IMR-90 (cell line): ENCODE data around the gene TNFSF12. TPM values are rescaled to one million over a fixed set of nuclear protein-coding genes. Genes with fewer than 3 reads are reported as not detected.

ENCODE experiments used
- ATAC-seq: fragments of 200-7000 bp; cut with Tn5 transposase; 2 replicates; pipeline ENCODE4 v1.9.1; 2020; ENCODE audit warnings: low read depth, mild to moderate bottlenecking, moderate library complexity
- BruUV-seq: library from RNA; stranded (reverse); fragments of 400-500 nt; replicated peaks from 2 replicates; lab custom pipeline; 2021; lab: Mats Ljungman, UMichigan
- CTCF ChIA-PET: fragments of 300-600 bp; formaldehyde crosslinking; extraction: SDS; loops from one replicate; lab custom pipeline; 2021; ENCODE audit warnings: antibody characterized with exemption; lab: Yijun Ruan, JAX
- POLR2A ChIA-PET: fragments of 300-600 bp; sonication (Branson Sonifier 250); formaldehyde crosslinking; loops from one replicate; lab custom pipeline; 2022; ENCODE audit warnings: antibody characterized with exemption; ENCODE audit not compliant: unreplicated experiment; lab: Charles Lee
- DNase-seq: peaks from one replicate; pipeline ENCODE4 v3.0.0; 2013
- H2AFZ ChIP-seq: replicated peaks from 2 replicates; pipeline ENCODE3; 2013; ENCODE audit warnings: low read length, mild to moderate bottlenecking; ENCODE audit not compliant: poor library complexity
- H2AK5ac ChIP-seq: 2 replicates; pipeline ENCODE4 v1.6.1; 2013; ENCODE audit warnings: low read depth, low read length, inconsistent platforms
- H2AK9ac ChIP-seq: replicated peaks from 2 replicates; pipeline ENCODE3; 2013; ENCODE audit warnings: mild to moderate bottlenecking, low read depth, low read length, moderate library complexity; ENCODE audit not compliant: poor library complexity
- H2BK120ac ChIP-seq: 2 replicates; pipeline ENCODE4 v1.6.1; 2013; ENCODE audit warnings: low read depth, low read length, inconsistent platforms
- H2BK15ac ChIP-seq: 3 replicates; pipeline ENCODE4 v1.6.1; 2013; ENCODE audit warnings: low read depth, low read length, inconsistent platforms
- H2BK20ac ChIP-seq: 2 replicates; pipeline ENCODE4 v1.6.1; 2013; ENCODE audit warnings: low read depth, mild to moderate bottlenecking, inconsistent platforms, low read length, moderate library complexity
- H2BK5ac ChIP-seq: 2 replicates; pipeline ENCODE4 v1.6.1; 2013; ENCODE audit warnings: mild to moderate bottlenecking, low read depth, low read length, inconsistent platforms; ENCODE audit not compliant: poor library complexity, severe bottlenecking
- H3K14ac ChIP-seq: replicated peaks from 2 replicates; pipeline ENCODE4 v1.6.1; 2013; ENCODE audit warnings: low read depth, low read length, inconsistent platforms
- H3K18ac ChIP-seq: 2 replicates; pipeline ENCODE4 v1.6.1; 2013; ENCODE audit warnings: low read depth, low read length, control low read depth
- H3K23ac ChIP-seq: 2 replicates; pipeline ENCODE4 v1.6.1; 2013; ENCODE audit warnings: low read depth, low read length, inconsistent platforms
- H3K27ac ChIP-seq: 2 replicates; pipeline ENCODE4 v1.5.1; 2013; ENCODE audit warnings: mild to moderate bottlenecking, control low read depth, low read length; ENCODE audit not compliant: insufficient read depth
- H3K27me3 ChIP-seq: 2 replicates; pipeline ENCODE4 v1.6.1; 2013; ENCODE audit warnings: low read length; ENCODE audit not compliant: control insufficient read depth, insufficient read depth
- H3K36me3 ChIP-seq: 2 replicates; pipeline ENCODE4 v1.6.1; 2013; ENCODE audit warnings: low read length, mixed read lengths; ENCODE audit not compliant: control insufficient read depth, insufficient read depth
- H3K4ac ChIP-seq: 2 replicates; pipeline ENCODE4 v1.6.1; 2013; ENCODE audit warnings: low read depth, low read length, inconsistent platforms
- H3K4me1 ChIP-seq: 2 replicates; pipeline ENCODE4 v1.6.1; 2013; ENCODE audit warnings: low read length, mixed read lengths; ENCODE audit not compliant: control insufficient read depth, insufficient read depth
- H3K4me2 ChIP-seq: 2 replicates; pipeline ENCODE4 v1.6.1; 2013; ENCODE audit warnings: low read depth, mild to moderate bottlenecking, control low read depth, low read length, moderate library complexity
- H3K4me3 ChIP-seq: 2 replicates; pipeline ENCODE4 v1.5.1; 2013; ENCODE audit warnings: low read depth, mild to moderate bottlenecking, control low read depth, low read length, moderate library complexity; ENCODE audit not compliant: insufficient read depth
- H3K56ac ChIP-seq: 2 replicates; pipeline ENCODE4 v1.6.1; 2013; ENCODE audit warnings: low read length, inconsistent platforms; ENCODE audit not compliant: insufficient read depth; ENCODE audit errors: extremely low read depth
- H3K79me1 ChIP-seq, 2 experiments: 2 replicates each; pipeline ENCODE4 v1.6.1; 2013; ENCODE audit warnings: low read length in 2 of 2, inconsistent platforms in 1 of 2, low read depth in 1 of 2
- H3K9ac ChIP-seq: 2 replicates; pipeline ENCODE4 v1.6.1; 2013; ENCODE audit warnings: low read depth, low read length, control low read depth
- H3K9me1 ChIP-seq: 2 replicates; pipeline ENCODE4 v1.6.1; 2013; ENCODE audit warnings: low read length, inconsistent platforms; ENCODE audit not compliant: insufficient read depth
- H3K9me3 ChIP-seq: 2 replicates; pipeline ENCODE4 v1.6.1; 2013; ENCODE audit warnings: low read length; ENCODE audit not compliant: control insufficient read depth, insufficient read depth
- H4K20me1 ChIP-seq: 2 replicates; pipeline ENCODE4 v1.6.1; 2013; ENCODE audit warnings: low read length, inconsistent platforms; ENCODE audit not compliant: insufficient read depth
- H4K5ac ChIP-seq: 2 replicates; pipeline ENCODE4 v1.6.1; 2013; ENCODE audit warnings: mild to moderate bottlenecking, low read depth, low read length, control low read depth
- H4K8ac ChIP-seq, 2 experiments: 2 replicates each; pipeline ENCODE4 v1.6.1; 2013; ENCODE audit warnings: low read depth in 2 of 2, low read length in 2 of 2, control low read depth in 1 of 2, inconsistent platforms in 1 of 2
- H4K91ac ChIP-seq: 2 replicates; pipeline ENCODE4 v1.6.1; 2013; ENCODE audit warnings: low read depth, low read length, inconsistent platforms; ENCODE audit not compliant: insufficient read depth
- CEBPB ChIP-seq: IDR thresholded peaks from 2 replicates; pipeline ENCODE4 v1.6.1; 2012; ENCODE audit warnings: low read depth, low read length, improper control_type of control experiment
- CHD1 ChIP-seq: IDR thresholded peaks from 2 replicates; pipeline ENCODE4 v1.6.1; 2012; ENCODE audit warnings: low read depth, low read length, improper control_type of control experiment
- FOS ChIP-seq: fragments of 150-350 bp; IDR thresholded peaks from 2 replicates; pipeline ENCODE4 v1.6.1; 2016; ENCODE audit warnings: low read depth, low read length
- MAZ ChIP-seq: IDR thresholded peaks from 2 replicates; pipeline ENCODE4 v1.6.1; 2012; ENCODE audit warnings: low read depth, mild to moderate bottlenecking, low read length, improper control_type of control experiment, moderate library complexity, borderline replicate concordance
- NFE2L2 ChIP-seq: fragments of 150-350 bp; IDR thresholded peaks from 2 replicates; pipeline ENCODE4 v1.6.1; 2016; ENCODE audit warnings: low read depth, mild to moderate bottlenecking, low read length
- POLR2A ChIP-seq: IDR thresholded peaks from 2 replicates; pipeline ENCODE4 v1.6.1; 2012; ENCODE audit warnings: mild to moderate bottlenecking, low read depth, low read length
- RAD21 ChIP-seq: IDR thresholded peaks from 2 replicates; pipeline ENCODE4 v1.6.1; 2012; ENCODE audit warnings: low read length, improper control_type of control experiment
- RCOR1 ChIP-seq: IDR thresholded peaks from 2 replicates; pipeline ENCODE4 v1.6.1; 2012; ENCODE audit warnings: mild to moderate bottlenecking, low read length, improper control_type of control experiment; ENCODE audit not compliant: insufficient replicate concordance
- RFX5 ChIP-seq: IDR thresholded peaks from 2 replicates; pipeline ENCODE4 v1.8.0; 2012; ENCODE audit warnings: low read depth, mild to moderate bottlenecking, low read length, moderate library complexity
- SMC3 ChIP-seq: fragments of 150-350 bp; IDR thresholded peaks from 2 replicates; pipeline ENCODE4 v1.6.1; 2016; ENCODE audit warnings: low read depth, mild to moderate bottlenecking, antibody characterized with exemption, low read length, moderate library complexity
- WGBS, 2 experiments: methylation state at CpG; one replicate each; pipeline versions ENCODE4 v1.1.5 to v1.1.7; 2013; ENCODE audit warnings: missing lambda C conversion rate in 2 of 2; ENCODE audit not compliant: insufficient read length in 1 of 2; ENCODE audit errors: extremely low coverage in 2 of 2; 5-methylcytosine and 5-hydroxymethylcytosine counted together
- dilution Hi-C: fragments of 300-500 bp; cut with HindIII; formaldehyde crosslinking; loops from one replicate; pipeline ENCODE4 v1.14.3; 2018; ENCODE audit warnings: low sequenced_read_pairs; ENCODE audit not compliant: unreplicated experiment
- in situ Hi-C: fragments of 300-500 bp; cut with MboI; formaldehyde crosslinking; loops from 3 replicates; pipeline ENCODE4 v1.14.3; 2019; ENCODE audit warnings: low sequenced_read_pairs, inconsistent platforms, mixed read lengths
- intact Hi-C: fragments of 100-400 bp; cut with micrococcal nuclease; formaldehyde crosslinking; loops from 2 replicates; pipeline ENCODE4 v1.10.0; 2022
- polyA plus RNA-seq, 3 experiments: library from polyadenylated mRNA; depleted of rRNA; stranded (reverse); fragments of >200 nt; gene quantifications; 2 replicates each; pipeline ENCODE4 v1.2.3, GENCODE V29; 2012; ENCODE audit warnings: low replicate concordance in 1 of 3
- total RNA-seq: library from RNA; depleted of rRNA; stranded (reverse); fragments of >200 nt; gene quantifications from 2 replicates; pipeline ENCODE4 v1.2.3, GENCODE V29; 2012
- TF ChIP-seq, protein P1 (sequence below): conservative IDR thresholded peaks from 2 replicates; pipeline ENCODE4 v1.5.1; 2012; ENCODE audit warnings: mild to moderate bottlenecking, low read depth, low read length, improper control_type of control experiment

TNFSF12 gene
- total and polyA plus RNA-seq, 2 of the 4 experiments (the other 2 are of a cell fraction): 2.7 to 22.0 TPM

DNA sequence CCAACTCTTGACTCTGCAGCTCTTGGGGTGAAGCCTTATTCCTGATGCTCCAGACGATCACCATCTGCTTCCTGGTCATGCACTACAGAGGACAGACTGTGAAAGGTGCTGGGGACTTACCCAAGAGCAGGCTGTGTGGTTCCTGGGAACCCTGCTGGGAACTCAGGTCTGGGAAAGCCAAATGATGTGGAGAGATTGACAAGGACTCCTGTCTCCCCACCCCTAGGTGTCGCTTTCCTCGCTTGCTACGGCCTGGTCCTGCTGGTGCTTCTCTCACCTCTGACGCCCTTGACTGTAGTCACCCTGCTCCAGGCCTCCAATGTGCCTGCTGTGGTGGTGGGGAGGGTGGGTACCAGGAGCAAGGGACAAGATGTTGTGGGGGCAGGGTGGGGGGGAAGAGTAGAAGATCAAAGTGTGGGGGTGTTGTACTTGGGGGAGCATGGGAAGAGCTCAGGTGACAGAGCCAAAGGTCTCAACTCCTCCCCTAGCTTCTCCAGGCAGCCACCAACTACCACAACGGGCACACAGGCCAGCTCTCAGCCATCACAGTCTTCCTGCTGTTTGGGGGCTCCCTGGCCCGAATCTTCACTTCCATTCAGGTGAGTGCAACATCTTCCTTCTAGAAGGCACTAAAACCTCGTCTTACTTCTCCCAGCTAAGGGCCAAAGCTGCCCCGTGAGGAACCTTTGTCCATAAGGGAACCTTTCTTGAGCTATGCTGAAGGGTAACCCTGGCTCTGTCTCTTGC is 38.0 kb downstream of the TNFSF12 start (continued):
- TF ChIP-seq CHD1: no peak
- no peak for TF ChIP-seq NFE2L2
- TF ChIP-seq CEBPB: no peak

DNA sequence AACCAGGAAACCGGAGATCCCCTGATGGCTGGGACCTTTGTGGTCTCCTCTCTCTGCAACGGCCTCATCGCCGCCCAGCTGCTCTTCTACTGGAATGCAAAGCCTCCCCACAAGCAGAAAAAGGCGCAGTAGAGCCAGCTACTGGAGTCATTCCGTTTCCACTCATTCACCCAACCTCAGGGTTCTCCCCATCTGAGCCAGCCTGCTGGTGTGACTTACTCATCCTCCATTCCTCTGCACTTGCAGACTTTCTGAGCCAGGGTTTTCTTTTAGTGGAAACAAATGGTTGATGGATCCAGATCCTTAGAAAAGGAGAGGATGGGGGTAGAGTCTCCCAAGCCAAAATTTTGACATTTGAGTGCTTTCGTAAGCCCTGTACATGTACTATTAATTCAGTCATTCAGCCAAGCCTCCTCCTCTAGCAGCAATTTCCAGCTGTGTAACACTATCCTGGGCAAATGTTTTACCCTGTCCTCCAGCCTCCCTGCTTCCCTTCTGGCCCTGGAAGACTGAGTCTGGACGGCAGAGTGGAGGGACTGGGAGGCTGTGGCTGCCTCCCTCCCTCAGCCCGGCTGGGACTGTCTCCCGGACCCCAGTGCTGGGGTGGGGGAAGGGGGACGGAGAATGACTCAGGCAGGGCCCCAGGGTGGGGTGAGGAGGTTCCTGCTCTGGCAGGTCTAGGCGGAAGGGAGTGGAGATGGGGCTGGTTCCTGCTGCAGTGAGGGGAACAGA is 38.7 kb downstream of the TNFSF12 start:
- ATAC-seq (peak; percentile 52), DNase-seq (peak; percentile 98)
- BruUV-seq: no TSS peak
- peak overlapping the region; percentile 88 for H3K23ac ChIP-seq
- peak overlapping the region; percentile 96 for H2AK9ac ChIP-seq
- H2BK120ac ChIP-seq: peak overlapping the region; percentile 35; the same call in 1 of the 2 replicates
- H2AK5ac ChIP-seq: peak overlapping the region; percentile 76
- peak overlapping the region; percentile 60 for H3K56ac ChIP-seq
- H3K4me3 ChIP-seq: no peak overlapping the region
- peak overlapping the region; percentile 73 for H2AFZ ChIP-seq
- peak overlapping the region; percentile 71 for H4K91ac ChIP-seq
- peaks cover 15% of the 10 kb centered on the region for H4K20me1 ChIP-seq
- 7% methylated on average over 4 of the region's 12 CpGs; no CpG with 5 or more reads in 1 of the 2 experiments for WGBS, 2 experiments
- dilution Hi-C loops (no loop called here), in situ Hi-C loops (no loop called here), intact Hi-C loops (loop anchor here (1.0 to 2.0 kb wide), 2 partner anchors 101 to 307 kb away; partner anchors contain the start of genes SLC2A4 and WRAP53)
- peaks cover 18% of the 10 kb centered on the region for H3K9me1 ChIP-seq
- peaks cover 42% of the 10 kb centered on the region for H3K4me1 ChIP-seq
- peaks cover 21 to 77% of the 10 kb centered on the region in 2 experiments for H3K79me1 ChIP-seq
- H4K8ac ChIP-seq: peak overlapping the region; percentile 20 to 87; a peak in 3 of 4 replicates
- H3K4ac ChIP-seq: peak overlapping the region; percentile 90
- TF ChIP-seq CHD1 (no peak), FOS (peak; percentile 54; the same call in 1 of the 2 replicates), SMC3 (no peak), RCOR1 (peak; percentile 63), RAD21 (peak; percentile 35), CEBPB (no peak), RFX5 (no peak), POLR2A (0 out of 2 replicates have a peak, but pooled peaks have one; percentile 46), MAZ (peak; percentile 63)
- TF ChIP-seq, protein P1, sequence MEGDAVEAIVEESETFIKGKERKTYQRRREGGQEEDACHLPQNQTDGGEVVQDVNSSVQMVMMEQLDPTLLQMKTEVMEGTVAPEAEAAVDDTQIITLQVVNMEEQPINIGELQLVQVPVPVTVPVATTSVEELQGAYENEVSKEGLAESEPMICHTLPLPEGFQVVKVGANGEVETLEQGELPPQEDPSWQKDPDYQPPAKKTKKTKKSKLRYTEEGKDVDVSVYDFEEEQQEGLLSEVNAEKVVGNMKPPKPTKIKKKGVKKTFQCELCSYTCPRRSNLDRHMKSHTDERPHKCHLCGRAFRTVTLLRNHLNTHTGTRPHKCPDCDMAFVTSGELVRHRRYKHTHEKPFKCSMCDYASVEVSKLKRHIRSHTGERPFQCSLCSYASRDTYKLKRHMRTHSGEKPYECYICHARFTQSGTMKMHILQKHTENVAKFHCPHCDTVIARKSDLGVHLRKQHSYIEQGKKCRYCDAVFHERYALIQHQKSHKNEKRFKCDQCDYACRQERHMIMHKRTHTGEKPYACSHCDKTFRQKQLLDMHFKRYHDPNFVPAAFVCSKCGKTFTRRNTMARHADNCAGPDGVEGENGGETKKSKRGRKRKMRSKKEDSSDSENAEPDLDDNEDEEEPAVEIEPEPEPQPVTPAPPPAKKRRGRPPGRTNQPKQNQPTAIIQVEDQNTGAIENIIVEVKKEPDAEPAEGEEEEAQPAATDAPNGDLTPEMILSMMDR: peak; percentile 27; the same call in 1 of the 2 replicates
- peak overlapping the region; percentile 36 for H3K4me2 ChIP-seq
- peak overlapping the region; percentile 82 for H3K27ac ChIP-seq
- peak overlapping the region; percentile 90 for H2BK5ac ChIP-seq
- H3K36me3 ChIP-seq: peaks cover 29% of the 10 kb centered on the region
- no peak overlapping the region for H3K18ac ChIP-seq
- peak overlapping the region; percentile 64; the same call in 2 of the 3 replicates for H2BK15ac ChIP-seq
- H3K27me3 ChIP-seq: no peaks in the 10 kb centered on the region
- peak overlapping the region; percentile 9; the same call in 1 of the 2 replicates for H2BK20ac ChIP-seq
- H3K14ac ChIP-seq: peak overlapping the region; percentile 78
- ChIA-PET POLR2A (interaction anchor here (1.4 kb wide), 1 partner anchor 11 kb away, joined by 4 read pairs; no protein-coding TSS in a partner anchor), CTCF (interaction anchor here (0.9 kb wide), 1 partner anchor 27 kb away, joined by 4 read pairs; no protein-coding TSS in a partner anchor)
- H3K9ac ChIP-seq: peak overlapping the region; percentile 13; the same call in 1 of the 2 replicates
- H4K5ac ChIP-seq: peak overlapping the region; percentile 35; the same call in 1 of the 2 replicates
- no peaks in the 10 kb centered on the region for H3K9me3 ChIP-seq
